ENCODE measurements around the gene MACROD2. TPM values are rescaled to one million over a fixed set of nuclear protein-coding genes. Genes with fewer than 3 reads are reported as not detected.

Gene MACROD2
- total RNA-seq (10 to 100 TPM in 1 of 2 donors, 1 to 10 TPM in 1; 1.4 to 10.5 TPM), polyA plus RNA-seq (1 to 10 TPM in 1 of 2 donors, under 1 TPM in 1; 0.66 to 5.2 TPM)

- 4% methylated on average over 61 of the region's 61 CpGs for WGBS
- TF ChIP-seq HNF4G (IDR thresholded peaks at IDR 0.05) (no peak), RAD21 (IDR thresholded peaks at IDR 0.05) (no peak), EGR1 (IDR thresholded peaks at IDR 0.05; ENCODE audit: low read depth in 2 of 2) (peak in 1 of 2 donors; percentile 14), SP1 (IDR thresholded peaks at IDR 0.05) (peak; percentile 62)
- Histone ChIP-seq H3K4me3 (ENCODE audit: low read depth in 1 of 3, low read length in 3 of 3) (peak within 1 kb of the TSS; percentile 60 to 91 (median 78)), H3K27me3 (ENCODE audit: control insufficient read depth in 4 of 4, insufficient read depth in 4 of 4, low read length in 3 of 4) (no peaks in the 10 kb centered on the region), H3K9me3 (ENCODE audit: control insufficient read depth in 4 of 4, low read length in 3 of 4) (peaks cover 3 to 14% (median 5%) of the 10 kb centered on the region in 4 donors), H3K4me1 (ENCODE audit: control insufficient read depth in 4 of 4, insufficient read depth in 4 of 4, low read length in 3 of 4) (peaks cover 0 to 13% (median 6%) of the 10 kb centered on the region in 4 donors), H3K27ac (ENCODE audit: low read depth in 1 of 2, low read length in 2 of 2) (peak within 1 kb of the TSS; percentile 71 to 74), H3K9ac (ENCODE audit: low read depth in 1 of 2, low read length in 2 of 2) (peak within 1 kb of the TSS in 1 of 2 donors; percentile 28), H3K36me3 (ENCODE audit: control insufficient read depth in 4 of 4, insufficient read depth in 3 of 4, low read depth in 1 of 4, low read length in 3 of 4) (no peaks in the 10 kb centered on the region)
- peak; percentile 85 for DNase-seq (ENCODE audit: low spot score)
Observed at GRCh38 chr20:13995086-13995665, at the start of gene MACROD2. MACROD2 (plus strand) TSS chr20:13995516.

GRCh38 chr20:13947719-13948118, 47.6 kb upstream of the MACROD2 start:
- H3K36me3 ChIP-seq (ENCODE audit: control insufficient read depth in 4 of 4, insufficient read depth in 3 of 4, low read depth in 1 of 4, low read length in 3 of 4): no peaks in the 10 kb centered on the region
- no peak for DNase-seq (ENCODE audit: low spot score)
- TF ChIP-seq MAX (IDR thresholded peaks at IDR 0.05) (no peak), EGR1 (IDR thresholded peaks at IDR 0.05; ENCODE audit: low read depth in 2 of 2) (no peak), JUND (IDR thresholded peaks at IDR 0.05) (no peak), HNF4G (IDR thresholded peaks at IDR 0.05) (no peak), REST (IDR thresholded peaks at IDR 0.05) (no peak), TAF1 (conservative IDR thresholded peaks at IDR 0.05) (no peak), GABPA (IDR thresholded peaks at IDR 0.05 in 1 of 2, conservative IDR thresholded peaks at IDR 0.05 in 1 of 2) (no peak), SP1 (IDR thresholded peaks at IDR 0.05) (no peak), FOXA2 (IDR thresholded peaks at IDR 0.05) (no peak), RAD21 (IDR thresholded peaks at IDR 0.05) (no peak), FOXA1 (IDR thresholded peaks at IDR 0.05) (no peak), NR2F2 (IDR thresholded peaks at IDR 0.05) (no peak), RXRA (IDR thresholded peaks at IDR 0.05) (no peak), HNF4A (conservative IDR thresholded peaks at IDR 0.05) (no peak), YY1 (IDR thresholded peaks at IDR 0.05) (no peak)
- TF ChIP-seq, protein P1, sequence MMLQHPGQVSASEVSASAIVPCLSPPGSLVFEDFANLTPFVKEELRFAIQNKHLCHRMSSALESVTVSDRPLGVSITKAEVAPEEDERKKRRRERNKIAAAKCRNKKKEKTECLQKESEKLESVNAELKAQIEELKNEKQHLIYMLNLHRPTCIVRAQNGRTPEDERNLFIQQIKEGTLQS (IDR thresholded peaks at IDR 0.05): no peak
- TF ChIP-seq, protein P2, sequence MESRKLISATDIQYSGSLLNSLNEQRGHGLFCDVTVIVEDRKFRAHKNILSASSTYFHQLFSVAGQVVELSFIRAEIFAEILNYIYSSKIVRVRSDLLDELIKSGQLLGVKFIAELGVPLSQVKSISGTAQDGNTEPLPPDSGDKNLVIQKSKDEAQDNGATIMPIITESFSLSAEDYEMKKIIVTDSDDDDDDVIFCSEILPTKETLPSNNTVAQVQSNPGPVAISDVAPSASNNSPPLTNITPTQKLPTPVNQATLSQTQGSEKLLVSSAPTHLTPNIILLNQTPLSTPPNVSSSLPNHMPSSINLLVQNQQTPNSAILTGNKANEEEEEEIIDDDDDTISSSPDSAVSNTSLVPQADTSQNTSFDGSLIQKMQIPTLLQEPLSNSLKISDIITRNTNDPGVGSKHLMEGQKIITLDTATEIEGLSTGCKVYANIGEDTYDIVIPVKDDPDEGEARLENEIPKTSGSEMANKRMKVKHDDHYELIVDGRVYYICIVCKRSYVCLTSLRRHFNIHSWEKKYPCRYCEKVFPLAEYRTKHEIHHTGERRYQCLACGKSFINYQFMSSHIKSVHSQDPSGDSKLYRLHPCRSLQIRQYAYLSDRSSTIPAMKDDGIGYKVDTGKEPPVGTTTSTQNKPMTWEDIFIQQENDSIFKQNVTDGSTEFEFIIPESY (IDR thresholded peaks at IDR 0.05): no peak
- TF ChIP-seq, protein P3, sequence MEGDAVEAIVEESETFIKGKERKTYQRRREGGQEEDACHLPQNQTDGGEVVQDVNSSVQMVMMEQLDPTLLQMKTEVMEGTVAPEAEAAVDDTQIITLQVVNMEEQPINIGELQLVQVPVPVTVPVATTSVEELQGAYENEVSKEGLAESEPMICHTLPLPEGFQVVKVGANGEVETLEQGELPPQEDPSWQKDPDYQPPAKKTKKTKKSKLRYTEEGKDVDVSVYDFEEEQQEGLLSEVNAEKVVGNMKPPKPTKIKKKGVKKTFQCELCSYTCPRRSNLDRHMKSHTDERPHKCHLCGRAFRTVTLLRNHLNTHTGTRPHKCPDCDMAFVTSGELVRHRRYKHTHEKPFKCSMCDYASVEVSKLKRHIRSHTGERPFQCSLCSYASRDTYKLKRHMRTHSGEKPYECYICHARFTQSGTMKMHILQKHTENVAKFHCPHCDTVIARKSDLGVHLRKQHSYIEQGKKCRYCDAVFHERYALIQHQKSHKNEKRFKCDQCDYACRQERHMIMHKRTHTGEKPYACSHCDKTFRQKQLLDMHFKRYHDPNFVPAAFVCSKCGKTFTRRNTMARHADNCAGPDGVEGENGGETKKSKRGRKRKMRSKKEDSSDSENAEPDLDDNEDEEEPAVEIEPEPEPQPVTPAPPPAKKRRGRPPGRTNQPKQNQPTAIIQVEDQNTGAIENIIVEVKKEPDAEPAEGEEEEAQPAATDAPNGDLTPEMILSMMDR (IDR thresholded peaks at IDR 0.05; ENCODE audit: low read depth, low read length, missing input control): no peak
- H3K9ac ChIP-seq (ENCODE audit: low read depth in 1 of 2, low read length in 2 of 2): no peak overlapping the region
- no peaks in the 10 kb centered on the region for H3K27me3 ChIP-seq (ENCODE audit: control insufficient read depth in 4 of 4, insufficient read depth in 4 of 4, low read length in 3 of 4)
- no peaks in the 10 kb centered on the region for H3K4me1 ChIP-seq (ENCODE audit: control insufficient read depth in 4 of 4, insufficient read depth in 4 of 4, low read length in 3 of 4)
- H3K27ac ChIP-seq (ENCODE audit: low read depth in 1 of 2, low read length in 2 of 2): no peak overlapping the region
- H3K9me3 ChIP-seq (ENCODE audit: control insufficient read depth in 4 of 4, low read length in 3 of 4): peaks cover 0 to 5% (median 0%) of the 10 kb centered on the region in 4 donors
- whole genome bisulfite sequencing: 81% methylated on average over 3 of the region's 3 CpGs
- H3K4me3 ChIP-seq (ENCODE audit: low read depth in 1 of 3, low read length in 3 of 3): no peak overlapping the region

Data from liver (tissue), 9 donors.